GM18519 (cell line): Measurements from ENCODE around the gene CLECL1.

Experiments used
- ATAC-seq: cut with Tn5 transposase; IDR thresholded peaks from one replicate; pipeline ENCODE4 v1.9.1; 2021; ENCODE audit warnings: mild to moderate bottlenecking, moderate library complexity; ENCODE audit not compliant: unreplicated experiment, low FRiP score

Gene CLECL1

GRCh38 chr12:9732921-9733461 lies at the start of gene CLECL1:
Gene CLECL1, minus strand, starts transcription at chr12:9733097.
- peak; percentile 37 for ATAC-seq

- no peak for ATAC-seq
Observed at GRCh38 chr12:9781360-9781759, 48.5 kb upstream of the CLECL1 start.

DNA sequence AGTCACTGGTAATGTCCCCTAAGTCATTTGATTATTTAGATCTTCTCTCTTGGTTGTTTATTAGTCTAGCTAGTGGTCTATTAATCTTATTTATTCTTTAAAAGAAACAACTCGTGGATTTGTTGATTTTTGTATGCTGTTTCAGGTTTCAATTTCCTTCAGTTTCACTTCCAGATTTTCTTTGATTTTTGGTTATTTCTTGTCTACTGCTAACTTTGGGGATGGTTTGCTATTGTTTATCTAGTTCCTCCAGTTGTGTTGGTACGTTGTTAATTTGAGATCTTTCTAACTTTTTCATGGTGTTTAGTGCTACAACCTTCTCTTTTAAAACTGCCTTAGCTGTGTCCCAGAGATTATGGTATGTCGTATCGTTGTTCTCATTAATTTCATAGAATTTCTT lies 46.3 kb upstream of the CLECL1 start:
- no peak for ATAC-seq

DNA sequence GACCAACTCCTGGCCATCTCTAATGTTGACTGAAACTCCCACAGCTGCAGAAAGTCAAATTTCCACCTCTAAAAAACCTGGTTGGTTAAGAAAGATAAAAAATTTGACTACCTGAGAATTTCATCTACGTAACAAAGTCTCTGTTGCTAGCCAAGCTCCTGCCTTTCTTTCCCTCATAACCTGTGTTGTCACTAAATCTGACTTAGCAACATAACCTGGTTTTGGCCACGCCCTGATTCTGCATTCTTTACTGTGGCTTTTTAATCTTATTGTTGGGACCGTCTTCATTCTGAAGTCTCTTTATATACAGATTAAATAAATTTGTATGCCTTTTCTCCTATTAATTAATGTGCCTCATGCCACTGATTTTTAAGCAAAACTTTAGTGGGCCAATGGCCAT lies 43.9 kb upstream of the CLECL1 start:
- ATAC-seq, result no peak

DNA sequence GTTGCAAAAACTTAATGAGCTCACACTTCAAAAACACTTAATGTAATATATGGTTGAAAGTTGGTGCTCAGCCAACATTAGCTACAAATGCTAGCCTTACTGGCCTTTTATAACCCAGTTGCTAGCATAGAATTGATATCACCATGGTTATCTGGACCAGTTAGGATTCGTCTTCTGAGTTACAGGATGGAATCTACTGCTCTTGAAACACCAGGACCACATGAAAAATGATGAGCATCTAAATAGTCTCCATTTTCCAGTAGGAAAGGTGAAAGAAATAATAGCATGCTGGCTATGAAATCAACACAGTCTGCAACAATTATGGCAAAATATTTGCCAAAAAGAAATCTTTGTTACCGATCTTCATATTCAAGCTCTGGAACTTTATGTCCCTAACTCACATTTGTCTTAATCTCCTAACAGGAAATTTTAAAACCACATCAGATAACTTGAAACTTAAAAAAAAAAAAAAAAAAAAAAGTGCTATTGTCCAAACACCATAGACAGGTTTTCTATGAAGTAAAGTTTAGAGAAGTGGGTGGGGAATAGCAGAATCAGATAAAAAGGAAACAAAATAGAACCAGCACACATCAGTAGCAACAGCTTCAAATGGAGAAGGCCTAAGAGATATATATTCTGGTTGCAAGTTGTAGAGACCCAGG lies 40.5 kb upstream of the CLECL1 start:
- ATAC-seq, result no peak

DNA sequence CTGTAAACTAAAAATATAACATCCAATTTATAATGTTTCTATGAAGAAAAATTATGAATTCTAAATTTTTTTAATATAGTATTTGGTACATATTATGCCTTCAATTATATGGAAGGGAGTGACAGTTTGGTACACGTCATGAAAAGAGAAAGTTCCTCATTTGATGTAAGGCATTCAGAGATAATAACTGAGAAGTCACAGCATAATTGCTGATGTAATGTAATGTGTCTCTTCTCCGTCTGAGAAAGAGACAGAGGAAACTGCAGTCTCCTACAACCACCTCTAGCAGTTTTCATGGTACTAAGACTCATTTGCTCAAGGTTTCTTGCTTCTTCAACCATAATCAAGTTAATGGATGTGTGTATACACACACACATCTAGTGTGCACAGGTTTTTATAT lies 30.1 kb upstream of the CLECL1 start:
- ATAC-seq, result no peak

DNA sequence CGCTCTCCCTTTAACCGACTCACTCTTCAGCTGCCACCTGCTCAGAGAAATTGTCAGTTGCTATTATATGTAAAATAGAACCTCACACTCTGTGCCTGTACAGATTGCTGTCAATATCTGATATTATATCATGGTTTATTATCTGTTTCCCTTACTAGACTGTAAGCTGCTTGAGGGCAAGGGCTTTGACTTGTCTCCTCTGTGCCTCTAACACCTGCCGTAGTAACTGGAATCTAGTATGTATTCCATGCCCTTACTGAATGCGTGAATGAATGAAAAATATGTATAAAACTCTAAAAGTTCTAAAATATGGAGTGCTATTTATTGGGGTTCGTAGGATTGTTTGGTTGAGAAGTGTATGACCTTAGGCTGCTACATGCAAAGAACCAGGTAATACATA lies 29.5 kb upstream of the CLECL1 start:
- no peak for ATAC-seq

- ATAC-seq, result no peak
Observed at GRCh38 chr12:9761419-9761781, 28.5 kb upstream of the CLECL1 start.

- peak; percentile 31 for ATAC-seq
Observed at GRCh38 chr12:9760699-9761418, 28.0 kb upstream of the CLECL1 start, which contains the start of gene CD69. Gene CD69, minus strand, starts transcription at chr12:9760901. Its CDS starts 81 bp downstream, at chr12:9760820.

GRCh38 chr12:9760120-9760519 lies 27.2 kb upstream of the CLECL1 start:
- ATAC-seq, result no peak

GRCh38 chr12:9759694-9760093 lies 26.8 kb upstream of the CLECL1 start:
- no peak for ATAC-seq

GRCh38 chr12:9758119-9758518 lies 25.2 kb upstream of the CLECL1 start:
- no peak for ATAC-seq

DNA sequence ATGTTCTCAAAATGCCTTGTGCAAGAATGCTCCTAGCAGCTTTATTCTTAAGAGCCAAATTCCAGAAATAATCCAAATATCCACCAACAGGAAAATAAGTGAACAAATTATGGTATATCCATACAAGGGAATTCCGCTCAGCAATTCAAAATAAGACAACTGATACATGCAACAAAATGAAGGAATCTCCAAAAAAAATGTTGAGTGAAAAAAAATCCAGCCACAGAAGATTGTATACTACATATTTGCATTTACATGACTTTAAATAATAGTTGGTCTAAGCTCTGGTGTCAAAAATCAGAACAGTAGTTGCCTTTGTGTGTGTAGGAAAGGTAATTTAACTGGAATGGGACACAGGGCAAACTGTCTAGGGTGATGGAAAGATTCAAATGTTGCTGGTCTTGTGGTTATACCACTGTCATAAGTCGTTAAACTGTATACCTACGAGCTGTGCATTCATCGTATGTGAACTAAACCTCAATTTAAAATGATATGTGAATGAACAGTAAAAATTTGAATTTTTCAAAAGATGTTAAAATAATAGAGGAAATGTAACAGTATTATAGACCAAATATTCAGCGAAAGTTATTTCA lies 24.6 kb upstream of the CLECL1 start:
- ATAC-seq, result no peak

DNA sequence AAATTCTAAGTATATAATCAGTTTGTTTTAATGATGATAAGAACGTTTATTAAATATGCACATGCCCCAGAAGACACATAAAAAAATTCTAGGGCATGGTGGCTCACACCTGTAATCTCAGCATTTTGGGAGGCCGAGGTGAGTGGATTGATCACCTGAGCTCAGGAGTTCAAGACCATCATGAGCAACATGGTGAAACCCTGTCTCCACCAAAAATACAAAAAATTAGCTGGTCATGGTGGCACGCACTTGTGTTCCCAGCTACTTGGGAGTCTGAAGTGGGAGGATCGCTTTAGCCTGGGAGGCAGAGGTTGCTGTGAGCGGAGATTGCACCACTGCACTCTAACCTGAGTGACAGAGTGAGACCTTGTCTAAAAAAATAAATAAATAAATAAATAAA lies 23.8 kb upstream of the CLECL1 start:
- ATAC-seq, result no peak

DNA sequence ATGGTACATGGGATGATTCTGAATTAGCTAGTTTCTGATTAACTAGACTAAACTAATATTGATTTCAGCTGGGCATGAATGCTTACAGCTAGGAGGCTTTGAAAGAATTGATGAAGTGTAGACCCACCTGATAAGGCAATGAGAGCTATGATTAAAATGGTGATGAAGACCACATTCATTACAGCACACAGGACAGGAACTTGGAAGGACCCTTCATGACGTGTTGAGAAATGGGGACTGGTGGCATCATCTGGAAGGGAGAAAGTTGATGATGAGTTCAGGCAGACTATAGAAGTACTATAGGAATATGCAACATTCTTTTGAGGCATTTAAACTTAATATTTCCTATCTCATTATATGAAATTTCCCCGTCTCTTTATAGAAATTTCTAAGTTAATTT lies 23.3 kb upstream of the CLECL1 start:
- no peak for ATAC-seq

- no peak for ATAC-seq
Observed at GRCh38 chr12:9755567-9755966, 22.7 kb upstream of the CLECL1 start.

DNA sequence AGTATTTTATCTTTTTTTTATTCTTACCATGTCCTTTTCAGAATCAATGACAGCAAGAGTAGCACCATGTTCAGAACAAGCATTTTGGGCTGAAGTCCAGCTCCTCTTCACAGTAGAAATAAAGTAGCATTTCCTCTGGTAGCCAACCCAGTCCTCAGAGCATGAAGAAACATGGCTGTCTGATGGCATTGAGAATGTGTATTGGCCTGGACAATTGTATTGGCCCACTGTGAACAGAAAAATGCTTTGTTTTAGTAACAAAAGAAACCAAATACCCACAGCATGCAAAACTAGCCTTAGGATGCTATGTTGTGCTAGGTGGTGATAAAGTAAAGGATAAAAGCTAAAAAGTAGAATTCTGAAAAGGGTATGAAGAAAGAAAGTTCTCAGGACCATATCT lies 22.1 kb upstream of the CLECL1 start:
- no peak for ATAC-seq

DNA sequence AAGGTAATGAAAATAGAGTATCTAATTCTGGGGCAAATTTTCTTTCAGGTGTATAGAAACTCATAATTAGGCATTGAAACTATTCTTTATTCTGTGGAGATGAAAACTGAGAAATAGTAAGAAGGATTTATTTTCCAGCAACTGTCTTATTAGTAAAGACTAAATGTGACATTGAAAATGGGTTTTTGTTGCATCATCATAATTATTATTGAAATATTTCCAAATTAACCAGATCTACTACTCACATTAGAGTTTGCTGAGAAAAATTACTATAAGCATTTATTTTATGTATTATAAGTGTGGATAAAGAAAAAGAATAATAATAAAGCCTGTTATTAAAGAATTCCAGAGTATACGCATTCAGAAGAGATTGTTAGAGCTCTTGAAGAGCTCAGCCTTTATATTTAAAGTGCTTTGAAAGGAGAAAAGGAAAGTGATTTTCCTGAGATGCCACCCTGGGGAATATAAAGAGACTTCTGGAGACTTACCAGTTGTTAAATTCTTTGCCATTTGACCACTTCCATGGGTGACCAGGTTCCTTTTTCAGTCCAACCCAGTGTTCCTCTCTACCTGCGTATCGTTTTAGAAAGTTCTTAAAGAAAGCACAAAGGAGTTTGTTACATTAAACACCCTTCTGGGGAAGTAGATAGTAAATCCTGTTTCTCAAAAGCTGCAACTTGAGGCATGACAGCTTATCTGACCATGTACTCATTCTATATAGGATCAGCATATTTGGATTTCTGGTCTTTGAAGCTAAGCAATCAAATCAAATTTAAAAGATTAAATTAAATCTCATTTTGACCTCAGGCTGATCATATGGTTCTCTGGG lies 21.4 kb upstream of the CLECL1 start:
- ATAC-seq, result no peak

DNA sequence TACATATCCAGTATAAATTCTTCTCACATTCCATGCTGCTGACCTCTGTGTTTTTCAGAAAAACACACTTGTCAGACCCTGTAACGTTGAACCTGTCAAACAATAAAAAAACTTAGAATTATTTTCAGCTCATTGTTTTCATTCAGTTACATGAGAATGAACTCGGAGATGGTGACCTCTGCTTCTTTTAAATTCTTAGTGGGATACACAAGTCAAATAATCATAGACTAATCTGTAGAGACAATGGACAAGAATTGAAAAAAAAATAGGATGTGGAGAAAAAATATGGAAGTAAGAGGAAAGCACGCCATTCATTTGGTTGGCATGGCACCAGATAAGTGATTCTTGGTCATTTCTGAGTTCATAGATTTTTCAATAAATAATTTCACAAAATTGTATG lies 20.6 kb upstream of the CLECL1 start:
- no peak for ATAC-seq

GRCh38 chr12:9753073-9753472 lies 20.2 kb upstream of the CLECL1 start:
- no peak for ATAC-seq
